NT2/D1 (cell line): ENCODE data around the gene ZNF697.
"Not testable (repeated sequence)": the region's sequence is repeated elsewhere in the genome, so short reads cannot be mapped to it uniquely, and the experiment has no call there.

Experiments
- SUZ12 ChIP-seq: IDR thresholded peaks from 2 replicates; pipeline ENCODE4 v1.6.1; 2011; ENCODE audit not compliant: insufficient read length, insufficient read depth; ENCODE audit errors: extremely low read depth
- YY1 ChIP-seq: IDR thresholded peaks from 2 replicates; pipeline ENCODE4 v1.6.1; 2011; ENCODE audit not compliant: insufficient read length, insufficient read depth
- ZNF274 ChIP-seq: IDR thresholded peaks from 2 replicates; pipeline ENCODE4 v1.6.1; 2011; ENCODE audit warnings: mild to moderate bottlenecking, low read depth, low read length

DNA sequence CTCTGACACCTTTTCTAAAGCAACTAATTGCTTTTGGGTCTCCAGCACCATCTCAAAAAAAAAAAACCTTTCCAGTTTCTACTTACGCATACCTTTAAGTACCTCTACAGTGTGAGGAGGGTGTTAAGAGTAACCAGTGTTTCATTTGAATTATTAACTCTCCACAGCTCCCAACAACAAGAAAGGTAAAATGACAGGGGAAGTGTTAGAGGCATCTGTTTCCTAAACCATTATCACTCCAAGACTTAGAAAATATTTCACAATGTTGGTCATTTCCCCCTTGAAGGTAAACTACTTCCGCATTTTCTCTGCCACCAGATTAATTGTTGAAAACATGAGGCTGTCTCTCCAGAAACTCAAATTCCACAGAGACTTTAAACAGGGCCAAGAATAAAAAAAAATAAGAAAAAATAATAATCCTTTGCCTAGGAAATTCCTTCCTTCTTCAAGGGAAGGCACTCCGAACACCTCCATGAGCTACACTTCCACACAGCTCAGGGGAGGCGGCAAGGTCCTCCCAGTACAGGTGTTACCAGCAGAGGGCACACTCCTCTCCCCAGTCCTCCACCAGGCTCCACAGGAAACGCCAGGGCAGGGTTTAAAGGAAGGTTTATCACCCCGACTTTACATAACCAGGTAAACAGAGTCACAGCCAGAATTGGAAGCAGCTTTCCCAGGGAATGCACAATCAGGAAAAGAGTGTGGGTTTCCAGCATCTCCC, 40.8 kb downstream of the ZNF697 start:
- TF ChIP-seq SUZ12, ZNF274, YY1: not testable (repeated sequence)
